ENCODE data around the gene PDE1C. TPM values are rescaled to one million over a fixed set of nuclear protein-coding genes. Genes with fewer than 3 reads are reported as not detected.

The PDE1C gene
- polyA plus RNA-seq, 1 donor = 2.6 TPM

DNA sequence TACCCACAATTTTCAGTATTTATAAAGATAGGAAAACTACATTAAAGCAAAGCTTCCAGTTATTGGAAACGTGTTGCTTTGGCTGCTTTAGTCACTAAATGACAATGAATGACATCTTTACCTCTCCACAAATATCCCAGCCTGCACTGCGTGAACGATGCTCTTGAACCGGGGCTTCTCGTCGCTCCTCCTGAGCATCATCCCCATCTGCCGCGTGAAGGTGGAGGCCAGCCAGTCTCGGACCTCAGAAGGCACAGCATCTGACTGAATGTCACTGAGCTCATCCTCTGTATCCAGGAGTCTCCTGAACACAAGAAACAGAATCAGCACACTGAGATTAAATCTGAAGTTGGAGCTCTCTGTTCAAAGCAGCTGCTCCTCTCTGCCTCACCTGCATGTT, 191.3 kb downstream of the PDE1C start:
- H3K4me3 ChIP-seq (ENCODE audit: low read length) = no peak overlapping the region
- H3K27ac ChIP-seq (ENCODE audit: low read length) = no peak overlapping the region
- no peaks in the 10 kb centered on the region for H3K9me3 ChIP-seq (ENCODE audit: control insufficient read depth, low read depth, low read length)
- no peaks in the 10 kb centered on the region for H3K27me3 ChIP-seq (ENCODE audit: control insufficient read depth, insufficient read depth, low read length)
- H3K4me1 ChIP-seq (ENCODE audit: control insufficient read depth, insufficient read depth, low read length) = no peaks in the 10 kb centered on the region
- WGBS (ENCODE audit: insufficient coverage, low lambda C conversion rate) = no CpG with 5 or more reads among the region's 9 CpGs
- no peak for DNase-seq
- H3K36me3 ChIP-seq (ENCODE audit: control insufficient read depth, insufficient read depth, low read length) = no peaks in the 10 kb centered on the region

- no peaks in the 10 kb centered on the region for H3K9me3 ChIP-seq (ENCODE audit: control insufficient read depth, low read depth, low read length)
- H3K36me3 ChIP-seq (ENCODE audit: control insufficient read depth, insufficient read depth, low read length) = no peaks in the 10 kb centered on the region
- no peaks in the 10 kb centered on the region for H3K27me3 ChIP-seq (ENCODE audit: control insufficient read depth, insufficient read depth, low read length)
- H3K4me3 ChIP-seq (ENCODE audit: low read length) = no peak overlapping the region
- no peak for DNase-seq
- H3K4me1 ChIP-seq (ENCODE audit: control insufficient read depth, insufficient read depth, low read length) = no peaks in the 10 kb centered on the region
- WGBS (ENCODE audit: insufficient coverage, low lambda C conversion rate) = no CpG with 5 or more reads among the region's 2 CpGs
- no peak overlapping the region for H3K27ac ChIP-seq (ENCODE audit: low read length)
These were observed 194.8 kb downstream of the PDE1C start for GRCh38 chr7:31875424-31875823.

DNA sequence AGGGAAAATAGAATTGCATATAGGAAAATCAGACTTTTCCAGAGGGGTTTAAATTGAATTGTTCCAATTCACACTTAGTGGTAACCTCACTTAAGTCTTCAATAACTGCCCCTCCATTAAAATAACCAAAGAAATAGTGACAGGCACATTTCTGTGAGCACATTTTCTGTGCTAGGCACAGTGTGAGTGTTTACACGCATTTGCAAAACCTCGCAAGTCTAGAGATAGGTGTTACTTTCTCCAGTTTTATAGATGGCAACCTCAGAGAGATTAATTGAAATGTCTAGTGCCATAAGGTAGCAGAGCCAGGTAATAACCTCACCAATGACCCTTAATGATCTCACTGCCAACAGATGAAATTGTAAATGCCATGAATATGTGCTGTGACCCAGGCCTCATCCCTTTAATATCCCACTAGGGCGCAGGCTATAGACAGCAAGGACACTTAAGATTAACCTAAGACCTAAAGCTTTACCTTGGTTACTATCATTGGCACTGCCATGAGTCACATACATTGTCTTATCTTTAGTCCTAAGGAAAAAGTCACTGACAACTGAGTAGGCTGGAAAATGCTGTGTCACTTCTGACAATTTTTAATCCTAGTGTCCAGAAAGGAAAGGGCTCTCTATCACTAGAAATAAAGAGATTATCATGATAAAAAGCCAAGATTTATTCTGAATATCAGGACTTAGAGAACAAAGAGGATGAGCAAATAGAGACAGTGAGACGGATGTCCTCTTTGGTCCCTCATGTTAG, 195.4 kb downstream of the PDE1C start:
- WGBS (ENCODE audit: insufficient coverage, low lambda C conversion rate) = no CpG with 5 or more reads among the region's 4 CpGs
- Histone ChIP-seq H3K4me1 (ENCODE audit: control insufficient read depth, insufficient read depth, low read length) (no peaks in the 10 kb centered on the region), H3K36me3 (ENCODE audit: control insufficient read depth, insufficient read depth, low read length) (no peaks in the 10 kb centered on the region), H3K27me3 (ENCODE audit: control insufficient read depth, insufficient read depth, low read length) (no peaks in the 10 kb centered on the region), H3K9me3 (ENCODE audit: control insufficient read depth, low read depth, low read length) (no peaks in the 10 kb centered on the region), H3K27ac (ENCODE audit: low read length) (no peak overlapping the region), H3K4me3 (ENCODE audit: low read length) (no peak overlapping the region)
- DNase-seq = no peak

DNA sequence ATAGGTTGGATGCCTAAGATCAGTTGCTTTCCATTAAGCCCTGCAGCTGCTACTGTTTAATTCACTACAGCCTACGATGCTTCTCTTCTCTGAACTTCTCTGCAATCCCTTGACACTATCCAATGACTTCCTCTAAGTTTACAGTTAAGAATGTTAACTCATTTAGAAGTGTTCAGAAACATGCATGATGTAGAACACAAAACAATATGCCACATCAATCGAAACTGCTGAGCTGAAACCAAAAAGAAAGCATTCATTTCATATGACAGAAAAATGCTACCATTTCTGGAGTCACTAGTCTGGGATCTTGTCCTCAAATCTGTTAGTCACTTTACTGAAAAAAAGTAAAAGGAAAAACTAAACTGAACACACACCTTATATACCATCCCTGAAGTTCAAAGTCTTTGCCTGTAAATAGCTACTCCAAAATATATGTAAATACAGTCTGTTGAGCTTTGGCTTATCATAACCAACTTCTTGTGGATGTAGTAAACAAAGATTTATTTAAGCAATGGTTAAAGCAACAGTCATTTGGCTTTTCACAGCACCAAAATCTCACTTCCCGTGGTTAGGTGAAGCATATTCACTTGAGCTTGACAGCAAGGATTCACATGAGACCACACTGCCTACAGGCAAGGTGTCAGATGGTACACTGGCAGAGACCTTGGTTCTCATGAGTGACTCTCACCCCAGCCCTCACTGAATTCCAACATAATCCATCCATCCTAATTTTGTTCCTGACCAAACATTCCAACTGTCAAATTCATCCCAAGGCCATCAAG, 196.2 kb downstream of the PDE1C start:
- Histone ChIP-seq H3K27me3 (ENCODE audit: control insufficient read depth, insufficient read depth, low read length) (no peaks in the 10 kb centered on the region), H3K4me3 (ENCODE audit: low read length) (no peak overlapping the region), H3K9me3 (ENCODE audit: control insufficient read depth, low read depth, low read length) (no peaks in the 10 kb centered on the region), H3K4me1 (ENCODE audit: control insufficient read depth, insufficient read depth, low read length) (no peaks in the 10 kb centered on the region), H3K27ac (ENCODE audit: low read length) (no peak overlapping the region), H3K36me3 (ENCODE audit: control insufficient read depth, insufficient read depth, low read length) (no peaks in the 10 kb centered on the region)
- DNase-seq = no peak
- 80% methylated on average over 2 of the region's 3 CpGs for WGBS (ENCODE audit: insufficient coverage, low lambda C conversion rate)

DNA sequence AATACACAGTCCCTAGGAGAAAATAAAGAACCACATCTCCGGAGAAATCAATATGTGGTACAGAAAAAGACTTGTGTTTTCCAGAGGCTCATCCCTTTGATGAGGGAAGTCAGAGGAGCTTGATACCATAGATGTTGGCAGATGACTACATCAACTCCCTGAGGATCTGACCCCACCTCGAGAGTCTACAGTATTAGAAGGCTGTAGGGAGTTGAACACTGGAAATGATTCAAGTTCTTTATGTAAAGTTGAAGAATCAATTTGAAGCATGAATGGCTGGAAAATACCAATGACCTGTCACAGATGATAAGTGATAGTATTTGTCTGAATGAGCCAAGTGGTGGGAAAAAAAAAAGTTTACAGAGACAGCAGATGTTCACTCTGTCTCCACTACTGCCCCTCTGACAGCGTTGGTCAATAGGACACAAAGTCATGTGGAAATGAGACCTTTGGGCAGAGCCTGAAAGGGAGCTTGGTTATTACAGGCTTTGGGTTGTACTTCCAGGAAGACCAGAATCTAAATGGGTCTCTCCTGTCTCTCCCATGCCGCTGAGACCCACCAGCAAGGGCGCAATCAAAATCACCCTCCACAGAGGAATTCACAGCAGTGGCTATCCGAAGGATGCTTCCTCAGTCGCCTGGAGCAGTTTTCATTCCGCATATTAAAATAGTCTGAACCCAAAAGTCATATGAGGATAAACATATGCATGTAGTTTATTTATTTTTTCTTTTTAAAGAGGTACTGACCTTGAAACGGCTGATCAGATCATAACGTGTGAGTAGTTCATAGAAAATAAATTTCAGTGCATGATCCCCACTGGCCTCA, 197.4 kb downstream of the PDE1C start:
- no CpG with 5 or more reads among the region's 10 CpGs for WGBS (ENCODE audit: insufficient coverage, low lambda C conversion rate)
- no peak overlapping the region for H3K4me3 ChIP-seq (ENCODE audit: low read length)
- no peaks in the 10 kb centered on the region for H3K36me3 ChIP-seq (ENCODE audit: control insufficient read depth, insufficient read depth, low read length)
- H3K27ac ChIP-seq (ENCODE audit: low read length) = no peak overlapping the region
- peaks cover 5% of the 10 kb centered on the region for H3K9me3 ChIP-seq (ENCODE audit: control insufficient read depth, low read depth, low read length)
- no peak for DNase-seq
- no peaks in the 10 kb centered on the region for H3K27me3 ChIP-seq (ENCODE audit: control insufficient read depth, insufficient read depth, low read length)
- H3K4me1 ChIP-seq (ENCODE audit: control insufficient read depth, insufficient read depth, low read length) = no peaks in the 10 kb centered on the region

- peaks cover 10% of the 10 kb centered on the region for H3K9me3 ChIP-seq (ENCODE audit: control insufficient read depth, low read depth, low read length)
- no peaks in the 10 kb centered on the region for H3K27me3 ChIP-seq (ENCODE audit: control insufficient read depth, insufficient read depth, low read length)
- no peaks in the 10 kb centered on the region for H3K4me1 ChIP-seq (ENCODE audit: control insufficient read depth, insufficient read depth, low read length)
- H3K36me3 ChIP-seq (ENCODE audit: control insufficient read depth, insufficient read depth, low read length) = no peaks in the 10 kb centered on the region
- H3K4me3 ChIP-seq (ENCODE audit: low read length) = no peak overlapping the region
- 100% methylated on average over 3 of the region's 6 CpGs for WGBS (ENCODE audit: insufficient coverage, low lambda C conversion rate)
- no peak for DNase-seq
- no peak overlapping the region for H3K27ac ChIP-seq (ENCODE audit: low read length)
These were observed 205.6 kb downstream of the PDE1C start for GRCh38 chr7:31864646-31865045.

DNA sequence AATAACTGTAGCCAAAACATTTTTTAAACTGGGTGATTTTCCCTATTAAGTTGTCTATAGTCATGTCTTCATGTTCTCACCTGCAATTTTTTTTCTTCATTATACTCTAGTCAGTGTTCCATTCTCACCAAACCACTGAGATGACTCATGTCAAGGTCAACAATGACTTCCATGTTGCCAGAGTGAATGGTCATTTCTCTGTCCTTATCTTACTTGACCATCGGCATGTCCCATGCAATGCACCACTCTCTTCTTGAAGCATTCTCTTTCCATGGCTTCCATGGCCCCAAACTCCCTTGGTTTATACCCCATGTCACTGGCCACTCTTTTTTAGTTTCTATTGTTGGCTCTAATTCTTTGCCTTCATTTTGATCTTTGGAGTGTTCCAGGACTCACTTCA, 209.3 kb downstream of the PDE1C start:
- Histone ChIP-seq H3K27ac (ENCODE audit: low read length) (no peak overlapping the region), H3K27me3 (ENCODE audit: control insufficient read depth, insufficient read depth, low read length) (no peaks in the 10 kb centered on the region), H3K4me1 (ENCODE audit: control insufficient read depth, insufficient read depth, low read length) (no peaks in the 10 kb centered on the region), H3K36me3 (ENCODE audit: control insufficient read depth, insufficient read depth, low read length) (no peaks in the 10 kb centered on the region), H3K4me3 (ENCODE audit: low read length) (no peak overlapping the region), H3K9me3 (ENCODE audit: control insufficient read depth, low read depth, low read length) (no peaks in the 10 kb centered on the region)
- WGBS (ENCODE audit: insufficient coverage, low lambda C conversion rate) = 100% methylated on average over 1 of the region's 1 CpG
- no peak for DNase-seq

- WGBS (ENCODE audit: insufficient coverage, low lambda C conversion rate) = 100% methylated on average over 2 of the region's 2 CpGs
- no peak overlapping the region for H3K4me3 ChIP-seq (ENCODE audit: low read length)
- H3K9me3 ChIP-seq (ENCODE audit: control insufficient read depth, low read depth, low read length) = no peaks in the 10 kb centered on the region
- no peak for DNase-seq
- no peaks in the 10 kb centered on the region for H3K4me1 ChIP-seq (ENCODE audit: control insufficient read depth, insufficient read depth, low read length)
- H3K27ac ChIP-seq (ENCODE audit: low read length) = no peak overlapping the region
- H3K27me3 ChIP-seq (ENCODE audit: control insufficient read depth, insufficient read depth, low read length) = no peaks in the 10 kb centered on the region
- H3K36me3 ChIP-seq (ENCODE audit: control insufficient read depth, insufficient read depth, low read length) = no peaks in the 10 kb centered on the region
These were observed 212.2 kb downstream of the PDE1C start for GRCh38 chr7:31858055-31858454.

GRCh38 chr7:31857172-31857571, 213.0 kb downstream of the PDE1C start:
- 100% methylated on average over 1 of the region's 2 CpGs for WGBS (ENCODE audit: insufficient coverage, low lambda C conversion rate)
- H3K9me3 ChIP-seq (ENCODE audit: control insufficient read depth, low read depth, low read length) = no peaks in the 10 kb centered on the region
- no peak overlapping the region for H3K4me3 ChIP-seq (ENCODE audit: low read length)
- DNase-seq = no peak
- H3K27me3 ChIP-seq (ENCODE audit: control insufficient read depth, insufficient read depth, low read length) = no peaks in the 10 kb centered on the region
- no peaks in the 10 kb centered on the region for H3K4me1 ChIP-seq (ENCODE audit: control insufficient read depth, insufficient read depth, low read length)
- no peak overlapping the region for H3K27ac ChIP-seq (ENCODE audit: low read length)
- no peaks in the 10 kb centered on the region for H3K36me3 ChIP-seq (ENCODE audit: control insufficient read depth, insufficient read depth, low read length)

GRCh38 chr7:31856337-31856736, 213.9 kb downstream of the PDE1C start:
- 61% methylated on average over 4 of the region's 4 CpGs for WGBS (ENCODE audit: insufficient coverage, low lambda C conversion rate)
- no peaks in the 10 kb centered on the region for H3K4me1 ChIP-seq (ENCODE audit: control insufficient read depth, insufficient read depth, low read length)
- no peaks in the 10 kb centered on the region for H3K9me3 ChIP-seq (ENCODE audit: control insufficient read depth, low read depth, low read length)
- no peak overlapping the region for H3K27ac ChIP-seq (ENCODE audit: low read length)
- H3K36me3 ChIP-seq (ENCODE audit: control insufficient read depth, insufficient read depth, low read length) = no peaks in the 10 kb centered on the region
- H3K27me3 ChIP-seq (ENCODE audit: control insufficient read depth, insufficient read depth, low read length) = no peaks in the 10 kb centered on the region
- no peak for DNase-seq
- H3K4me3 ChIP-seq (ENCODE audit: low read length) = no peak overlapping the region
